IgD-negative memory B cell (primary cell): Measurements from ENCODE around the gene PAX2. TPM values are rescaled to one million over a fixed set of nuclear protein-coding genes. Genes with fewer than 3 reads are reported as not detected.

ENCODE experiments used
- H3K27ac Mint-ChIP-seq, 3 donors: one replicate each; pipeline ENCODE4 v1.8.0; 2020 to 2022; ENCODE audit warnings: mild to moderate bottlenecking in 3 of 3, mixed read lengths in 3 of 3, moderate library complexity in 1 of 3
- H3K27me3 Mint-ChIP-seq: one replicate; pipeline ENCODE4 v1.8.0; 2021; ENCODE audit warnings: mixed read lengths
- H3K36me3 Mint-ChIP-seq: one replicate; pipeline ENCODE4 v1.8.0; 2020; ENCODE audit warnings: mild to moderate bottlenecking, mixed read lengths
- H3K4me1 Mint-ChIP-seq, 3 donors: one replicate each; pipeline ENCODE4 v1.8.0; 2020 to 2022; ENCODE audit warnings: mixed read lengths in 3 of 3, mild to moderate bottlenecking in 1 of 3
- H3K4me3 Mint-ChIP-seq, 4 donors: one replicate each; pipeline ENCODE4 v1.8.0; 2020 to 2022; ENCODE audit warnings: mild to moderate bottlenecking in 4 of 4, mixed read lengths in 4 of 4, moderate library complexity in 3 of 4
- H3K9me3 Mint-ChIP-seq, 3 donors: one replicate each; pipeline ENCODE4 v1.8.0; 2020 to 2021; ENCODE audit warnings: mixed read lengths in 3 of 3, mild to moderate bottlenecking in 1 of 3
- polyA plus RNA-seq: library from polyadenylated mRNA; unstranded; fragments of 300-500 nt; fragmentation: Illumina TruSeq; gene quantifications from one replicate; pipeline ENCODE4 v1.2.3, GENCODE V29; 2021

The PAX2 gene
- polyA plus RNA-seq, 1 donor from 2014 or later: not detected

GRCh38 chr10:100827819-100828737 is 82.7 kb downstream of the PAX2 start:
- Mint-ChIP-seq H3K27ac (peak overlapping the region in 2 of 3 donors; percentile 27 to 53), H3K4me3 (peak overlapping the region; percentile 81 to 97 (median 90)), H3K9me3 (peaks cover 0 to 3% (median 0%) of the 10 kb centered on the region in 3 donors), H3K4me1 (peaks cover 18 to 19% (median 19%) of the 10 kb centered on the region in 3 donors), H3K27me3 (peaks cover 66% of the 10 kb centered on the region), H3K36me3 (peaks cover 4% of the 10 kb centered on the region)

- Mint-ChIP-seq H3K9me3 (peaks cover 0 to 3% (median 0%) of the 10 kb centered on the region in 3 donors), H3K27ac (peak overlapping the region in 1 of 3 donors; percentile 18), H3K4me3 (peak overlapping the region; percentile 81 to 97 (median 90)), H3K4me1 (peaks cover 18 to 19% (median 19%) of the 10 kb centered on the region in 3 donors), H3K36me3 (peaks cover 4% of the 10 kb centered on the region), H3K27me3 (peaks cover 65% of the 10 kb centered on the region)
Measured at GRCh38 chr10:100828738-100829096, 83.3 kb downstream of the PAX2 start.

GRCh38 chr10:100829097-100829870 is 83.9 kb downstream of the PAX2 start:
- Mint-ChIP-seq H3K4me1 (peaks cover 18 to 19% (median 19%) of the 10 kb centered on the region in 3 donors), H3K36me3 (peaks cover 4% of the 10 kb centered on the region), H3K9me3 (peaks cover 0 to 3% (median 0%) of the 10 kb centered on the region in 3 donors), H3K27me3 (peaks cover 65% of the 10 kb centered on the region), H3K4me3 (peak overlapping the region; percentile 81 to 97 (median 90)), H3K27ac (peak overlapping the region in 1 of 3 donors; percentile 18)

GRCh38 chr10:100829933-100830727 is 84.7 kb downstream of the PAX2 start:
- Mint-ChIP-seq H3K9me3 (peaks cover 0 to 3% (median 0%) of the 10 kb centered on the region in 3 donors), H3K36me3 (peaks cover 4% of the 10 kb centered on the region), H3K27me3 (peaks cover 65% of the 10 kb centered on the region), H3K4me3 (peak overlapping the region; percentile 20 to 74 (median 58)), H3K4me1 (peaks cover 18 to 19% (median 19%) of the 10 kb centered on the region in 3 donors), H3K27ac (peak overlapping the region in 2 of 3 donors; percentile 56 to 84)

GRCh38 chr10:100830728-100831111 is 85.3 kb downstream of the PAX2 start:
- peaks cover 4% of the 10 kb centered on the region for H3K36me3 Mint-ChIP-seq
- H3K27ac Mint-ChIP-seq: no peak overlapping the region
- peaks cover 0 to 3% (median 0%) of the 10 kb centered on the region in 3 donors for H3K9me3 Mint-ChIP-seq
- H3K27me3 Mint-ChIP-seq: peaks cover 59% of the 10 kb centered on the region
- H3K4me3 Mint-ChIP-seq: peak overlapping the region in 1 of 4 donors; percentile 20
- peaks cover 17 to 19% (median 18%) of the 10 kb centered on the region in 3 donors for H3K4me1 Mint-ChIP-seq

GRCh38 chr10:100831742-100832141 is 86.4 kb downstream of the PAX2 start:
- Mint-ChIP-seq H3K4me1 (peaks cover 14 to 18% (median 16%) of the 10 kb centered on the region in 3 donors), H3K27ac (no peak overlapping the region), H3K9me3 (peaks cover 0 to 3% (median 0%) of the 10 kb centered on the region in 3 donors), H3K4me3 (peak overlapping the region in 2 of 4 donors; percentile 20 to 49), H3K36me3 (peaks cover 2% of the 10 kb centered on the region), H3K27me3 (peaks cover 56% of the 10 kb centered on the region)

GRCh38 chr10:100835810-100836209 is 90.4 kb downstream of the PAX2 start:
- Mint-ChIP-seq H3K27ac (no peak overlapping the region), H3K4me3 (no peak overlapping the region), H3K27me3 (peaks cover 29% of the 10 kb centered on the region)

GRCh38 chr10:100836891-100837290 is 91.5 kb downstream of the PAX2 start:
- Mint-ChIP-seq H3K36me3 (no peaks in the 10 kb centered on the region), H3K4me3 (no peak overlapping the region), H3K27me3 (peaks cover 18% of the 10 kb centered on the region)

More at GRCh38 chr10:100835810-100836209, 90.4 kb downstream of the PAX2 start:
- Mint-ChIP-seq H3K9me3 (peaks cover 0 to 2% (median 0%) of the 10 kb centered on the region in 3 donors), H3K4me1 (no peaks in the 10 kb centered on the region), H3K36me3 (no peaks in the 10 kb centered on the region)

GRCh38 chr10:100837300-100837699 is 91.9 kb downstream of the PAX2 start:
- Mint-ChIP-seq H3K27me3 (peaks cover 15% of the 10 kb centered on the region), H3K27ac (no peak overlapping the region), H3K36me3 (no peaks in the 10 kb centered on the region), H3K4me3 (no peak overlapping the region), H3K9me3 (peaks cover 0 to 2% (median 0%) of the 10 kb centered on the region in 3 donors), H3K4me1 (no peaks in the 10 kb centered on the region)

More at GRCh38 chr10:100836891-100837290, 91.5 kb downstream of the PAX2 start:
- Mint-ChIP-seq H3K4me1 (no peaks in the 10 kb centered on the region), H3K27ac (no peak overlapping the region), H3K9me3 (peaks cover 0 to 2% (median 2%) of the 10 kb centered on the region in 3 donors)

GRCh38 chr10:100838986-100839385 is 93.6 kb downstream of the PAX2 start:
- Mint-ChIP-seq H3K9me3 (peaks cover 0 to 2% (median 0%) of the 10 kb centered on the region in 3 donors), H3K36me3 (no peaks in the 10 kb centered on the region), H3K27me3 (peaks cover 9% of the 10 kb centered on the region), H3K4me3 (no peak overlapping the region), H3K4me1 (no peaks in the 10 kb centered on the region), H3K27ac (no peak overlapping the region)

- H3K36me3 Mint-ChIP-seq: no peaks in the 10 kb centered on the region
- no peak overlapping the region for H3K27ac Mint-ChIP-seq
- H3K4me1 Mint-ChIP-seq: no peaks in the 10 kb centered on the region
- peaks cover 0 to 2% (median 0%) of the 10 kb centered on the region in 3 donors for H3K9me3 Mint-ChIP-seq
- H3K4me3 Mint-ChIP-seq: no peak overlapping the region
- H3K27me3 Mint-ChIP-seq: peaks cover 4% of the 10 kb centered on the region
Measured at GRCh38 chr10:100841528-100841927, 96.1 kb downstream of the PAX2 start.

- H3K27ac Mint-ChIP-seq: no peak overlapping the region
- no peaks in the 10 kb centered on the region for H3K4me1 Mint-ChIP-seq
- H3K36me3 Mint-ChIP-seq: no peaks in the 10 kb centered on the region
- H3K27me3 Mint-ChIP-seq: peaks cover 37% of the 10 kb centered on the region
- no peak overlapping the region for H3K4me3 Mint-ChIP-seq
- peaks cover 0 to 2% (median 0%) of the 10 kb centered on the region in 3 donors for H3K9me3 Mint-ChIP-seq
Measured at GRCh38 chr10:100847440-100847839, 102.1 kb downstream of the PAX2 start.

GRCh38 chr10:100848770-100849169 is 103.4 kb downstream of the PAX2 start:
- peaks cover 37% of the 10 kb centered on the region for H3K27me3 Mint-ChIP-seq

GRCh38 chr10:100858261-100858660 is 112.9 kb downstream of the PAX2 start:
- H3K27ac Mint-ChIP-seq: no peak overlapping the region
- peaks cover 2% of the 10 kb centered on the region for H3K36me3 Mint-ChIP-seq
- H3K9me3 Mint-ChIP-seq: peaks cover 0 to 8% (median 2%) of the 10 kb centered on the region in 3 donors
- peaks cover 0 to 2% (median 0%) of the 10 kb centered on the region in 3 donors for H3K4me1 Mint-ChIP-seq
- H3K27me3 Mint-ChIP-seq: peaks cover 37% of the 10 kb centered on the region
- H3K4me3 Mint-ChIP-seq: no peak overlapping the region

More at GRCh38 chr10:100848770-100849169, 103.4 kb downstream of the PAX2 start:
- H3K4me3 Mint-ChIP-seq: no peak overlapping the region
- H3K4me1 Mint-ChIP-seq: no peaks in the 10 kb centered on the region
- H3K36me3 Mint-ChIP-seq: no peaks in the 10 kb centered on the region
- H3K9me3 Mint-ChIP-seq: peaks cover 0 to 2% (median 0%) of the 10 kb centered on the region in 3 donors
- no peak overlapping the region for H3K27ac Mint-ChIP-seq
